Neural cell (in vitro differentiated cells): ENCODE measurements around the gene OSBPL2. TPM values are rescaled to one million over a fixed set of nuclear protein-coding genes. Genes with fewer than 3 reads are reported as not detected.

ENCODE experiments used
- H2AFZ ChIP-seq: fragments of 200-600, 300-800 bp; sonication (generic), shearing (Covaris generic); 2 replicates; pipeline ENCODE4 v1.6.0; 2014; ENCODE audit warnings: low read depth, mild to moderate bottlenecking, antibody characterized with exemption, low read length, moderate library complexity
- H3F3A ChIP-seq: fragments of 200-600 bp; shearing (Covaris generic); 2 replicates; pipeline ENCODE4 v1.6.1; 2016; ENCODE audit warnings: mild to moderate bottlenecking, moderate library complexity, mixed read lengths, antibody characterized with exemption, low read length; ENCODE audit not compliant: insufficient read depth, poor library complexity, severe bottlenecking
- H3K27ac ChIP-seq: fragments of 200-600, 300-800 bp; sonication (generic), shearing (Covaris generic); 2 replicates; pipeline ENCODE4 v1.5.1; 2014; ENCODE audit warnings: mild to moderate bottlenecking, low read length, moderate library complexity
- H3K27me3 ChIP-seq: fragments of 300-800, 200-600 bp; sonication (generic), shearing (Covaris generic); 2 replicates; pipeline ENCODE4 v1.6.0; 2014; ENCODE audit warnings: mild to moderate bottlenecking, low read depth, low read length, moderate library complexity; ENCODE audit not compliant: insufficient read depth
- H3K36me3 ChIP-seq: fragments of 300-800, 200-600 bp; sonication (generic), shearing (Covaris generic); 2 replicates; pipeline ENCODE4 v1.5.1; 2014; ENCODE audit warnings: mild to moderate bottlenecking, antibody characterized with exemption, low read length, moderate library complexity; ENCODE audit not compliant: insufficient read depth
- H3K4me2 ChIP-seq: fragments of 300-800, 200-600 bp; sonication (generic), shearing (Covaris generic); 2 replicates; pipeline ENCODE4 v1.6.0; 2014; ENCODE audit warnings: mild to moderate bottlenecking, low read length
- H3K4me3 ChIP-seq: fragments of 300-800, 200-600 bp; sonication (generic), shearing (Covaris generic); 2 replicates; pipeline ENCODE4 v1.5.1; 2014; ENCODE audit warnings: mild to moderate bottlenecking, low read length, moderate library complexity
- H3K79me2 ChIP-seq: fragments of 200-600 bp; shearing (Covaris generic); replicated peaks from 2 replicates; pipeline ENCODE4 v1.6.0; 2014; ENCODE audit warnings: mild to moderate bottlenecking, low read length, moderate library complexity; ENCODE audit not compliant: insufficient read depth
- H3K9ac ChIP-seq: fragments of 300-800, 200-600 bp; sonication (generic), shearing (Covaris generic); 2 replicates; pipeline ENCODE4 v1.6.1; 2016; ENCODE audit warnings: mild to moderate bottlenecking, low read length, mixed read lengths
- H3K9me2 ChIP-seq: fragments of 200-600 bp; shearing (Covaris generic); 2 replicates; pipeline ENCODE4 v1.6.1; 2016; ENCODE audit warnings: mild to moderate bottlenecking, low read length, mixed read lengths; ENCODE audit not compliant: insufficient read depth
- H3K9me3 ChIP-seq: fragments of 200-600, 300-800 bp; sonication (generic), shearing (Covaris generic); 2 replicates; pipeline ENCODE4 v1.6.1; 2016; ENCODE audit warnings: mild to moderate bottlenecking, mixed run types, low read length, moderate library complexity, mixed read lengths
- H4K20me1 ChIP-seq: fragments of 200-600 bp; shearing (Covaris generic); 2 replicates; pipeline ENCODE4 v1.6.1; 2016; ENCODE audit warnings: mild to moderate bottlenecking, mixed run types; ENCODE audit not compliant: insufficient read depth
- CTCF ChIP-seq: fragments of 450-650 bp; IDR thresholded peaks from 2 replicates; pipeline ENCODE4 v1.5.1; 2014; ENCODE audit warnings: antibody characterized with exemption, mild to moderate bottlenecking, moderate library complexity; ENCODE audit not compliant: poor library complexity, severe bottlenecking
- EP300 ChIP-seq: fragments of 450-650 bp; conservative IDR thresholded peaks from 2 replicates; pipeline ENCODE4 v1.6.1; 2014; ENCODE audit warnings: antibody characterized with exemption, mild to moderate bottlenecking, moderate library complexity; ENCODE audit not compliant: poor library complexity, severe bottlenecking
- EZH2 ChIP-seq: fragments of 200-600, 300-800 bp; shearing (Covaris generic), sonication (generic); IDR thresholded peaks from 2 replicates; pipeline ENCODE4 v1.6.1; 2014; ENCODE audit warnings: antibody characterized with exemption, low read length, borderline replicate concordance, mild to moderate bottlenecking; ENCODE audit not compliant: insufficient read depth, poor library complexity, severe bottlenecking
- MXI1 ChIP-seq: fragments of 450-650 bp; conservative IDR thresholded peaks from 2 replicates; pipeline ENCODE4 v1.6.1; 2014; ENCODE audit warnings: antibody characterized with exemption, mild to moderate bottlenecking; ENCODE audit not compliant: poor library complexity, severe bottlenecking
- POLR2AphosphoS5 ChIP-seq: IDR thresholded peaks from 2 replicates; pipeline ENCODE4 v1.6.1; 2012
- RAD21 ChIP-seq: fragments of 450-650 bp; conservative IDR thresholded peaks from 2 replicates; pipeline ENCODE4 v1.6.1; 2014; ENCODE audit warnings: antibody characterized with exemption, mild to moderate bottlenecking, moderate library complexity
- REST ChIP-seq: IDR thresholded peaks from 2 replicates; pipeline ENCODE4 v1.6.1; 2012; ENCODE audit warnings: borderline replicate concordance
- SMC3 ChIP-seq: fragments of 450-650 bp; conservative IDR thresholded peaks from 2 replicates; pipeline ENCODE4 v1.6.1; 2014; ENCODE audit warnings: antibody characterized with exemption, mild to moderate bottlenecking, moderate library complexity; ENCODE audit not compliant: poor library complexity
- TAF1 ChIP-seq: IDR thresholded peaks from 2 replicates; pipeline ENCODE4 v1.6.1; 2012; ENCODE audit warnings: low read depth
- polyA plus RNA-seq: library from polyadenylated mRNA; depleted of rRNA; stranded (reverse); fragments of >200 nt; gene quantifications from 2 replicates; pipeline ENCODE4 v1.2.3, GENCODE V29; 2014

The OSBPL2 gene
- polyA plus RNA-seq, 1 donor from 2014 or later: 41.5 TPM

- Histone ChIP-seq H3K36me3 (no peaks in the 10 kb centered on the region), H3K79me2 (peaks cover 14% of the 10 kb centered on the region), H3K9me3 (no peaks in the 10 kb centered on the region), H3K9ac (no peak overlapping the region), H3K27me3 (no peaks in the 10 kb centered on the region), H4K20me1 (peaks cover 7% of the 10 kb centered on the region), H3F3A (no peaks in the 10 kb centered on the region), H2AFZ (no peak overlapping the region), H3K27ac (no peak overlapping the region), H3K4me2 (no peak overlapping the region), H3K4me3 (no peak overlapping the region), H3K9me2 (no peaks in the 10 kb centered on the region)
- TF ChIP-seq REST: no peak
- no peak for TF ChIP-seq EP300
- TF ChIP-seq CTCF: no peak
- TF ChIP-seq MXI1: no peak
- no peak for TF ChIP-seq RAD21
- no peak for TF ChIP-seq SMC3
- TF ChIP-seq POLR2AphosphoS5: no peak
- TF ChIP-seq EZH2: no peak
- TF ChIP-seq TAF1: no peak
Observed at GRCh38 chr20:62300319-62300718, 62.0 kb downstream of the OSBPL2 start.

GRCh38 chr20:62301111-62301668 is 62.9 kb downstream of the OSBPL2 start:
- Histone ChIP-seq H3K27me3 (no peaks in the 10 kb centered on the region), H2AFZ (no peak overlapping the region), H3F3A (no peaks in the 10 kb centered on the region), H3K27ac (no peak overlapping the region), H3K9me3 (no peaks in the 10 kb centered on the region), H3K9me2 (no peaks in the 10 kb centered on the region), H3K9ac (no peak overlapping the region), H4K20me1 (peaks cover 9% of the 10 kb centered on the region), H3K36me3 (no peaks in the 10 kb centered on the region), H3K4me2 (no peak overlapping the region), H3K4me3 (no peak overlapping the region), H3K79me2 (peaks cover 14% of the 10 kb centered on the region)
- TF ChIP-seq CTCF (no peak), POLR2AphosphoS5 (no peak), SMC3 (no peak), MXI1 (no peak), REST (no peak), EP300 (no peak), RAD21 (no peak), EZH2 (no peak), TAF1 (no peak)
